K562 (cell line): ENCODE measurements around the gene NUP98. TPM values are rescaled to one million over a fixed set of nuclear protein-coding genes. Genes with fewer than 3 reads are reported as not detected.
A peak's percentile ranks its signal among the peaks of the same experiment; 100 is the strongest.

ENCODE experiments used
- ARNT ChIP-seq, 2 experiments: fragments of 450-650 bp; IDR thresholded peaks; 2 replicates each; pipeline ENCODE4 v1.6.1; 2016; ENCODE audit warnings: mild to moderate bottlenecking in 1 of 2
- BACH1 ChIP-seq: fragments of 200-800 bp; sonication (Bioruptor generic); IDR thresholded peaks from 2 replicates; pipeline ENCODE4 v1.6.1; 2016; ENCODE audit warnings: missing genetic modification characterization, missing compliant biosample characterization
- ELF2 ChIP-seq: fragments of 250-450 bp; sonication (Bioruptor Pico); IDR thresholded peaks from 2 replicates; pipeline ENCODE4 v1.5.0; 2021; ENCODE audit warnings: mild to moderate bottlenecking
- ETV5 ChIP-seq: sonication (generic); formaldehyde crosslinking; IDR thresholded peaks from 2 replicates; pipeline ENCODE4 v1.4.0; 2020; ENCODE audit warnings: low read depth, mild to moderate bottlenecking, missing genetic modification reagents
- PHF20 ChIP-seq: fragments of 450-650 bp; IDR thresholded peaks from 2 replicates; pipeline ENCODE4 v1.6.1; 2018; ENCODE audit not compliant: partially characterized antibody
- POU5F1 ChIP-seq: fragments of 150-350 bp; IDR thresholded peaks from 2 replicates; pipeline ENCODE4 v1.6.1; 2014; ENCODE audit warnings: borderline replicate concordance, low read length, low read depth, mild to moderate bottlenecking; ENCODE audit not compliant: partially characterized antibody
- RCOR1 ChIP-seq, 2 experiments: IDR thresholded peaks; 2 replicates each; pipeline ENCODE4 v1.6.1; 2012; ENCODE audit warnings: low read depth in 2 of 2, low read length in 2 of 2, borderline replicate concordance in 1 of 2, improper control_type of control experiment in 1 of 2
- SIRT6 ChIP-seq: IDR thresholded peaks from one replicate; pipeline ENCODE4 v1.6.1; 2012; ENCODE audit warnings: low read depth, mild to moderate bottlenecking, control low read depth, inconsistent platforms, low read length, moderate library complexity
- SRF ChIP-seq, 2 experiments: fragments of 250-450, 450-650 bp in 1 of 2; sonication (Bioruptor Pico) in 1 of 2; sonication (generic) in 1 of 2; formaldehyde crosslinking; IDR thresholded peaks; 2 replicates each; pipeline versions ENCODE4 v1.5.0 to v1.5.1; 2020 to 2022; ENCODE audit warnings: mild to moderate bottlenecking in 1 of 2, missing genetic modification reagents in 1 of 2
- U2AF2 ChIP-seq: fragments of 200-400 bp; formaldehyde crosslinking; optimal IDR thresholded peaks from 2 replicates; pipeline ENCODE3; 2017; ENCODE audit warnings: low read depth, mild to moderate bottlenecking, low read length
- ZFP30 ChIP-seq: fragments of 250-450 bp; sonication (Bioruptor Pico); IDR thresholded peaks from 2 replicates; pipeline ENCODE4 v1.8.0; 2022; ENCODE audit warnings: moderate library complexity, mild to moderate bottlenecking, inconsistent platforms, borderline replicate concordance
- ZKSCAN3 ChIP-seq: fragments of 250-450 bp; sonication (Bioruptor Pico); IDR thresholded peaks from 2 replicates; pipeline ENCODE4 v1.4.0; 2020
- ZKSCAN8 ChIP-seq: fragments of 200-800 bp; sonication (Bioruptor generic); IDR thresholded peaks from 2 replicates; pipeline ENCODE4 v1.6.1; 2016; ENCODE audit warnings: missing genetic modification characterization, missing compliant biosample characterization
- ZNF696 ChIP-seq: fragments of 250-450 bp; sonication (Bioruptor Pico); conservative IDR thresholded peaks from 2 replicates; pipeline ENCODE4 v1.4.0; 2020; ENCODE audit warnings: mild to moderate bottlenecking, moderate library complexity
- polyA plus RNA-seq, 8 experiments: library from polyadenylated mRNA; depleted of rRNA in 4 of 8; stranded (reverse) in 5 of 8; unstranded in 3 of 8; fragments of >200 nt; fragmentation: Nextera tagmentation in 2 of 8; fragmentation: Illumina TruSeq in 1 of 8; extraction: Ambion mirVana in 2 of 8; extraction: Trizol in 1 of 8; gene quantifications; 2 replicates each; pipeline versions ENCODE4 v1.2.1 to v1.2.3, GENCODE V29; 2011 to 2014; ENCODE audit warnings: inconsistent platforms in 1 of 8, missing spikeins in 1 of 8
- total RNA-seq, 7 experiments: library from RNA; depleted of rRNA in 6 of 7; stranded (reverse); fragments of >200 nt in 6 of 7; fragmentation: Illumina TruSeq in 2 of 7; extraction: Trizol in 2 of 7; gene quantifications; 2 replicates each; pipeline versions ENCODE4 v1.2.1 to v1.2.3, GENCODE V29; 2011 to 2021; ENCODE audit warnings: low replicate concordance in 1 of 7
- TF ChIP-seq, protein P1 (sequence below): fragments of 450-650 bp; IDR thresholded peaks from 2 replicates; pipeline ENCODE4 v1.6.1; 2016; ENCODE audit warnings: borderline replicate concordance
- TF ChIP-seq, protein P2 (sequence below): sonication (generic); formaldehyde crosslinking; IDR thresholded peaks from 2 replicates; pipeline ENCODE4 v1.8.1; 2023; ENCODE audit warnings: mild to moderate bottlenecking, missing genetic modification reagents
- TF ChIP-seq, protein P3 (sequence below): fragments of 450-650 bp; formaldehyde crosslinking; IDR thresholded peaks from 2 replicates; pipeline ENCODE4 v1.4.0; 2020; ENCODE audit warnings: mild to moderate bottlenecking
- TF ChIP-seq, protein P4 (sequence below): fragments of 450-650 bp; IDR thresholded peaks from 2 replicates; pipeline ENCODE4 v1.6.1; 2018; ENCODE audit not compliant: partially characterized antibody

The NUP98 gene
- total and polyA plus RNA-seq, 9 of the 15 experiments (the other 6 are each of a cell fraction or from before 2014, with no cell fraction given) = 45.1 to 196 (median 130) TPM

DNA sequence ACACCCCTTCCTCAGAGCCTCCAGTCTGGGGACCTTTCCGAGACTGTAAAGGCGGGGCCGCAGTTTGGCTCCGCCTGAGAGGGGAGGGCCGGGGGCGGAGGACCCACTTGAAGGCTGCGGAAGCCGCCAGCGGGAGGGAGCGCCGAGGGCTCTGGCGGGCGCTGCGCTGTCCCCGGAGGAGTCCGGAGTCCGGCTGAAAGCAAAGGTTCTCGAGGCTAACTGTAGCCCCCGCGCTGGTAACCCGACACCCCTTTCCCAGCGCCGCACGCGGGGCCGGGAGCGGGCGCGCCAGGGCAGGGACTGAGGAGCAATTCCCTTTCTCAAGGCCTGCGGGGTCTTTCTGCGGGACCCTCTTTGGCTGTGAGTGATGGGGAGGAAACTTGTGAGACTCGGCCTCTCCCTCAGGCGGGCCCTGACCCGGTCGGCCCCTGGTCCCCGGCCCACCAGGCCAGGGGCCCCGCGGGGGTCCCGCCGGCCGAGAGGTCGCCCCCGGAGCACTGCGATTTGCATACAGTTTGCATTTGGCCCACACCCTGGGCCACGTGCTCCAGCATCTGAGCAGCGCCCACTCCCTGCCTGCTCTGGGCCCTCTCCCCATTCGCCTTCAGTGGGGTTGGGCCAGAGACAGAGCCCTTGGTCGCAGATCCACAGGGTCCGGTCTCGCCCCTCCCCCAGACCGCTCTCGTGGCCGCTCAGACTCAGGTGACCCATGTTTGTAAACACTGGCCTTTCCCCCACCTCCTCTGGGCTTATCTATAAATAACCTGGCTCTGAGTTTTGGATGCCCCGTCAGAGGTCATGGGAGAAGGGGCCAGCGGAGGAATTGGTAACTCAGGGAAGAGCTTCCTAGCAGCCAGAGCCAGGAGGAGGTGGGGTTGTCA is 155.0 kb downstream of the NUP98 start (continued):
- TF ChIP-seq, protein P1, sequence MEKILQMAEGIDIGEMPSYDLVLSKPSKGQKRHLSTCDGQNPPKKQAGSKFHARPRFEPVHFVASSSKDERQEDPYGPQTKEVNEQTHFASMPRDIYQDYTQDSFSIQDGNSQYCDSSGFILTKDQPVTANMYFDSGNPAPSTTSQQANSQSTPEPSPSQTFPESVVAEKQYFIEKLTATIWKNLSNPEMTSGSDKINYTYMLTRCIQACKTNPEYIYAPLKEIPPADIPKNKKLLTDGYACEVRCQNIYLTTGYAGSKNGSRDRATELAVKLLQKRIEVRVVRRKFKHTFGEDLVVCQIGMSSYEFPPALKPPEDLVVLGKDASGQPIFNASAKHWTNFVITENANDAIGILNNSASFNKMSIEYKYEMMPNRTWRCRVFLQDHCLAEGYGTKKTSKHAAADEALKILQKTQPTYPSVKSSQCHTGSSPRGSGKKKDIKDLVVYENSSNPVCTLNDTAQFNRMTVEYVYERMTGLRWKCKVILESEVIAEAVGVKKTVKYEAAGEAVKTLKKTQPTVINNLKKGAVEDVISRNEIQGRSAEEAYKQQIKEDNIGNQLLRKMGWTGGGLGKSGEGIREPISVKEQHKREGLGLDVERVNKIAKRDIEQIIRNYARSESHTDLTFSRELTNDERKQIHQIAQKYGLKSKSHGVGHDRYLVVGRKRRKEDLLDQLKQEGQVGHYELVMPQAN = peak; percentile 55; the same call in 1 of the 2 replicates
- no peak for TF ChIP-seq ARNT (IDR thresholded peaks at IDR 0.05)
- TF ChIP-seq ZKSCAN3 (CRISPR knock-in tag) = no peak
- TF ChIP-seq ETV5 (CRISPR knock-in tag) = peak; percentile 50; the same call in 1 of the 2 replicates
- TF ChIP-seq, protein P2, sequence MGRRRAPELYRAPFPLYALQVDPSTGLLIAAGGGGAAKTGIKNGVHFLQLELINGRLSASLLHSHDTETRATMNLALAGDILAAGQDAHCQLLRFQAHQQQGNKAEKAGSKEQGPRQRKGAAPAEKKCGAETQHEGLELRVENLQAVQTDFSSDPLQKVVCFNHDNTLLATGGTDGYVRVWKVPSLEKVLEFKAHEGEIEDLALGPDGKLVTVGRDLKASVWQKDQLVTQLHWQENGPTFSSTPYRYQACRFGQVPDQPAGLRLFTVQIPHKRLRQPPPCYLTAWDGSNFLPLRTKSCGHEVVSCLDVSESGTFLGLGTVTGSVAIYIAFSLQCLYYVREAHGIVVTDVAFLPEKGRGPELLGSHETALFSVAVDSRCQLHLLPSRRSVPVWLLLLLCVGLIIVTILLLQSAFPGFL (CRISPR knock-in tag) = no peak
- TF ChIP-seq, protein P3, sequence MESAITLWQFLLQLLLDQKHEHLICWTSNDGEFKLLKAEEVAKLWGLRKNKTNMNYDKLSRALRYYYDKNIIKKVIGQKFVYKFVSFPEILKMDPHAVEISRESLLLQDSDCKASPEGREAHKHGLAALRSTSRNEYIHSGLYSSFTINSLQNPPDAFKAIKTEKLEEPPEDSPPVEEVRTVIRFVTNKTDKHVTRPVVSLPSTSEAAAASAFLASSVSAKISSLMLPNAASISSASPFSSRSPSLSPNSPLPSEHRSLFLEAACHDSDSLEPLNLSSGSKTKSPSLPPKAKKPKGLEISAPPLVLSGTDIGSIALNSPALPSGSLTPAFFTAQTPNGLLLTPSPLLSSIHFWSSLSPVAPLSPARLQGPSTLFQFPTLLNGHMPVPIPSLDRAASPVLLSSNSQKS = no peak
- TF ChIP-seq BACH1 = no peak
- TF ChIP-seq ZFP30 (CRISPR knock-in tag) = no peak
- no peak for TF ChIP-seq POU5F1
- no peak for TF ChIP-seq RCOR1 (IDR thresholded peaks at IDR 0.05; ENCODE audit: borderline replicate concordance in 1 of 2, low read depth in 2 of 2, low read length in 2 of 2)
- no peak for TF ChIP-seq U2AF2
- TF ChIP-seq SIRT6 = no peak
- TF ChIP-seq PHF20 = no peak
- TF ChIP-seq ELF2 (CRISPR knock-in tag) = no peak
- no peak for TF ChIP-seq ZNF696
- no peak for TF ChIP-seq SRF (CRISPR knock-in tag; IDR thresholded peaks at IDR 0.05)
- TF ChIP-seq, protein P4, sequence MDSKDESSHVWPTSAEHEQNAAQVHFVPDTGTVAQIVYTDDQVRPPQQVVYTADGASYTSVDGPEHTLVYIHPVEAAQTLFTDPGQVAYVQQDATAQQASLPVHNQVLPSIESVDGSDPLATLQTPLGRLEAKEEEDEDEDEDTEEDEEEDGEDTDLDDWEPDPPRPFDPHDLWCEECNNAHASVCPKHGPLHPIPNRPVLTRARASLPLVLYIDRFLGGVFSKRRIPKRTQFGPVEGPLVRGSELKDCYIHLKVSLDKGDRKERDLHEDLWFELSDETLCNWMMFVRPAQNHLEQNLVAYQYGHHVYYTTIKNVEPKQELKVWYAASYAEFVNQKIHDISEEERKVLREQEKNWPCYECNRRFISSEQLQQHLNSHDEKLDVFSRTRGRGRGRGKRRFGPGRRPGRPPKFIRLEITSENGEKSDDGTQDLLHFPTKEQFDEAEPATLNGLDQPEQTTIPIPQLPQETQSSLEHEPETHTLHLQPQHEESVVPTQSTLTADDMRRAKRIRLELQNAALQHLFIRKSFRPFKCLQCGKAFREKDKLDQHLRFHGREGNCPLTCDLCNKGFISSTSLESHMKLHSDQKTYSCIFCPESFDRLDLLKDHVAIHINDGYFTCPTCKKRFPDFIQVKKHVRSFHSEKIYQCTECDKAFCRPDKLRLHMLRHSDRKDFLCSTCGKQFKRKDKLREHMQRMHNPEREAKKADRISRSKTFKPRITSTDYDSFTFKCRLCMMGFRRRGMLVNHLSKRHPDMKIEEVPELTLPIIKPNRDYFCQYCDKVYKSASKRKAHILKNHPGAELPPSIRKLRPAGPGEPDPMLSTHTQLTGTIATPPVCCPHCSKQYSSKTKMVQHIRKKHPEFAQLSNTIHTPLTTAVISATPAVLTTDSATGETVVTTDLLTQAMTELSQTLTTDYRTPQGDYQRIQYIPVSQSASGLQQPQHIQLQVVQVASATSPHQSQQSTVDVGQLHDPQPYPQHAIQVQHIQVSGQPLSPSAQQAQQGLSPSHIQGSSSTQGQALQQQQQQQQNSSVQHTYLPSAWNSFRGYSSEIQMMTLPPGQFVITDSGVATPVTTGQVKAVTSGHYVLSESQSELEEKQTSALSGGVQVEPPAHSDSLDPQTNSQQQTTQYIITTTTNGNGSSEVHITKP = no peak
- TF ChIP-seq ZKSCAN8 (CRISPR knock-in tag) = no peak
